ENCODE results near the gene CACNA2D3.

CACNA2D3 gene

GRCh38 chr3:54905261-54905888 is 783.0 kb downstream of the CACNA2D3 start:
- H3K27me3 ChIP-seq (ENCODE audit: low read depth): no peaks in the 10 kb centered on the region
- H3K4me1 ChIP-seq: peaks cover 7% of the 10 kb centered on the region
- no peak overlapping the region for H3K4me3 ChIP-seq
- H3K36me3 ChIP-seq (replicated peaks): no peaks in the 10 kb centered on the region
- H3K9me3 ChIP-seq: no peaks in the 10 kb centered on the region
- DNase-seq (ENCODE audit: low spot score in 2 of 2): no peak
- in situ Hi-C loops (cut with MboI; ENCODE audit: low sequenced_read_pairs): no loop called here

GRCh38 chr3:54905920-54906319 is 783.6 kb downstream of the CACNA2D3 start:
- peaks cover 7% of the 10 kb centered on the region for H3K4me1 ChIP-seq
- DNase-seq (ENCODE audit: low spot score in 2 of 2): no peak
- H3K4me3 ChIP-seq: no peak overlapping the region
- no peaks in the 10 kb centered on the region for H3K27me3 ChIP-seq (ENCODE audit: low read depth)
- in situ Hi-C loops (cut with MboI; ENCODE audit: low sequenced_read_pairs): no loop called here
- H3K9me3 ChIP-seq: no peaks in the 10 kb centered on the region
- H3K36me3 ChIP-seq (replicated peaks): no peaks in the 10 kb centered on the region

- in situ Hi-C loops (cut with MboI; ENCODE audit: low sequenced_read_pairs): no loop called here
- H3K36me3 ChIP-seq (replicated peaks): no peaks in the 10 kb centered on the region
- no peak overlapping the region for H3K4me3 ChIP-seq
- peaks cover 7% of the 10 kb centered on the region for H3K4me1 ChIP-seq
- no peaks in the 10 kb centered on the region for H3K9me3 ChIP-seq
- H3K27me3 ChIP-seq (ENCODE audit: low read depth): no peaks in the 10 kb centered on the region
- DNase-seq (ENCODE audit: low spot score in 2 of 2): no peak
Measured at GRCh38 chr3:54906763-54907162, 784.4 kb downstream of the CACNA2D3 start.

GRCh38 chr3:54909191-54909590 is 786.8 kb downstream of the CACNA2D3 start:
- no peaks in the 10 kb centered on the region for H3K27me3 ChIP-seq (ENCODE audit: low read depth)
- in situ Hi-C loops (cut with MboI; ENCODE audit: low sequenced_read_pairs): no loop called here
- peaks cover 7% of the 10 kb centered on the region for H3K4me1 ChIP-seq
- H3K9me3 ChIP-seq: no peaks in the 10 kb centered on the region
- peak in 1 of 2 experiments; percentile 43 for DNase-seq (ENCODE audit: low spot score in 2 of 2)
- H3K36me3 ChIP-seq (replicated peaks): no peaks in the 10 kb centered on the region
- no peak overlapping the region for H3K4me3 ChIP-seq

GRCh38 chr3:54914180-54914579 is 791.8 kb downstream of the CACNA2D3 start:
- Histone ChIP-seq H3K4me3 (no peak overlapping the region), H3K9me3 (no peaks in the 10 kb centered on the region), H3K36me3 (replicated peaks) (no peaks in the 10 kb centered on the region), H3K4me1 (peaks cover 2% of the 10 kb centered on the region), H3K27me3 (ENCODE audit: low read depth) (no peaks in the 10 kb centered on the region)
- in situ Hi-C loops (cut with MboI; ENCODE audit: low sequenced_read_pairs): no loop called here
- no peak for DNase-seq (ENCODE audit: low spot score in 2 of 2)

GRCh38 chr3:54915181-54915580 is 792.8 kb downstream of the CACNA2D3 start:
- Histone ChIP-seq H3K9me3 (no peaks in the 10 kb centered on the region), H3K4me1 (no peaks in the 10 kb centered on the region), H3K4me3 (no peak overlapping the region), H3K36me3 (replicated peaks) (no peaks in the 10 kb centered on the region), H3K27me3 (ENCODE audit: low read depth) (no peaks in the 10 kb centered on the region)
- in situ Hi-C loops (cut with MboI; ENCODE audit: low sequenced_read_pairs): no loop called here
- no peak for DNase-seq (ENCODE audit: low spot score in 2 of 2)

- DNase-seq (ENCODE audit: low spot score in 2 of 2): no peak
- no peaks in the 10 kb centered on the region for H3K4me1 ChIP-seq
- no peak overlapping the region for H3K4me3 ChIP-seq
- H3K27me3 ChIP-seq (ENCODE audit: low read depth): no peaks in the 10 kb centered on the region
- in situ Hi-C loops (cut with MboI; ENCODE audit: low sequenced_read_pairs): no loop called here
- no peaks in the 10 kb centered on the region for H3K9me3 ChIP-seq
- H3K36me3 ChIP-seq (replicated peaks): no peaks in the 10 kb centered on the region
Measured at GRCh38 chr3:54915976-54916375, 793.6 kb downstream of the CACNA2D3 start.

GRCh38 chr3:54916732-54917131 is 794.4 kb downstream of the CACNA2D3 start:
- no peak overlapping the region for H3K4me3 ChIP-seq
- DNase-seq (ENCODE audit: low spot score in 2 of 2): no peak
- in situ Hi-C loops (cut with MboI; ENCODE audit: low sequenced_read_pairs): no loop called here
- H3K27me3 ChIP-seq (ENCODE audit: low read depth): no peaks in the 10 kb centered on the region
- no peaks in the 10 kb centered on the region for H3K4me1 ChIP-seq
- H3K36me3 ChIP-seq (replicated peaks): no peaks in the 10 kb centered on the region
- H3K9me3 ChIP-seq: no peaks in the 10 kb centered on the region

GRCh38 chr3:54917174-54917573 is 794.8 kb downstream of the CACNA2D3 start:
- no peaks in the 10 kb centered on the region for H3K9me3 ChIP-seq
- in situ Hi-C loops (cut with MboI; ENCODE audit: low sequenced_read_pairs): no loop called here
- no peaks in the 10 kb centered on the region for H3K27me3 ChIP-seq (ENCODE audit: low read depth)

GRCh38 chr3:54917862-54918261 is 795.5 kb downstream of the CACNA2D3 start:
- Histone ChIP-seq H3K27me3 (ENCODE audit: low read depth) (no peaks in the 10 kb centered on the region), H3K4me1 (no peaks in the 10 kb centered on the region), H3K9me3 (no peaks in the 10 kb centered on the region), H3K36me3 (replicated peaks) (no peaks in the 10 kb centered on the region), H3K4me3 (no peak overlapping the region)
- DNase-seq (ENCODE audit: low spot score in 2 of 2): no peak
- in situ Hi-C loops (cut with MboI; ENCODE audit: low sequenced_read_pairs): no loop called here

More at GRCh38 chr3:54917174-54917573, 794.8 kb downstream of the CACNA2D3 start:
- Histone ChIP-seq H3K36me3 (replicated peaks) (no peaks in the 10 kb centered on the region), H3K4me3 (no peak overlapping the region), H3K4me1 (no peaks in the 10 kb centered on the region)
- DNase-seq (ENCODE audit: low spot score in 2 of 2): no peak

- no peaks in the 10 kb centered on the region for H3K36me3 ChIP-seq (replicated peaks)
- H3K4me1 ChIP-seq: no peaks in the 10 kb centered on the region
- H3K9me3 ChIP-seq: no peaks in the 10 kb centered on the region
- no peaks in the 10 kb centered on the region for H3K27me3 ChIP-seq (ENCODE audit: low read depth)
- no peak overlapping the region for H3K4me3 ChIP-seq
- in situ Hi-C loops (cut with MboI; ENCODE audit: low sequenced_read_pairs): no loop called here
- DNase-seq (ENCODE audit: low spot score in 2 of 2): no peak
Measured at GRCh38 chr3:54918516-54918915, 796.2 kb downstream of the CACNA2D3 start.

- DNase-seq (ENCODE audit: low spot score in 2 of 2): no peak
- H3K9me3 ChIP-seq: no peaks in the 10 kb centered on the region
- no peaks in the 10 kb centered on the region for H3K4me1 ChIP-seq
- in situ Hi-C loops (cut with MboI; ENCODE audit: low sequenced_read_pairs): no loop called here
- H3K36me3 ChIP-seq (replicated peaks): no peaks in the 10 kb centered on the region
- H3K27me3 ChIP-seq (ENCODE audit: low read depth): no peaks in the 10 kb centered on the region
- no peak within 1 kb of the TSS for H3K4me3 ChIP-seq
Measured at GRCh38 chr3:54928046-54928770, 805.9 kb downstream of the CACNA2D3 start, which contains the start of gene LRTM1. Gene LRTM1 (minus strand): TSS chr3:54928059. CDS start chr3:54927911, 148 bp downstream.

GRCh38 chr3:54931182-54931581 is 808.8 kb downstream of the CACNA2D3 start:
- no peaks in the 10 kb centered on the region for H3K36me3 ChIP-seq (replicated peaks)
- H3K4me3 ChIP-seq: no peak overlapping the region
- H3K27me3 ChIP-seq (ENCODE audit: low read depth): no peaks in the 10 kb centered on the region
- H3K4me1 ChIP-seq: no peaks in the 10 kb centered on the region
- H3K9me3 ChIP-seq: no peaks in the 10 kb centered on the region
- in situ Hi-C loops (cut with MboI; ENCODE audit: low sequenced_read_pairs): no loop called here
- DNase-seq (ENCODE audit: low spot score in 2 of 2): no peak

- H3K4me3 ChIP-seq: no peak overlapping the region
- H3K4me1 ChIP-seq: no peaks in the 10 kb centered on the region
- H3K27me3 ChIP-seq (ENCODE audit: low read depth): no peaks in the 10 kb centered on the region
- DNase-seq (ENCODE audit: low spot score in 2 of 2): no peak
- in situ Hi-C loops (cut with MboI; ENCODE audit: low sequenced_read_pairs): no loop called here
- H3K36me3 ChIP-seq (replicated peaks): no peaks in the 10 kb centered on the region
- no peaks in the 10 kb centered on the region for H3K9me3 ChIP-seq
Measured at GRCh38 chr3:54932606-54933005, 810.3 kb downstream of the CACNA2D3 start.

All from HAP-1 (cell line).